ENCODE data around the gene NDUFB7.

Gene NDUFB7

GRCh38 chr19:14611051-14611450, 39.2 kb upstream of the NDUFB7 start:
- Histone ChIP-seq H3K4me2 (ENCODE audit: low read depth, low read length) (no peak overlapping the region), H4K20me1 (ENCODE audit: insufficient read depth, low read length) (no peaks in the 10 kb centered on the region), H3F3A (ENCODE audit: insufficient read depth, low read length) (no peaks in the 10 kb centered on the region), H3K79me2 (ENCODE audit: low read length) (no peaks in the 10 kb centered on the region), H3K27me3 (replicated peaks; ENCODE audit: insufficient read depth, low read length) (peaks cover 35% of the 10 kb centered on the region), H3K9me2 (replicated peaks; ENCODE audit: insufficient read depth, low read length) (no peaks in the 10 kb centered on the region), H3K9ac (ENCODE audit: low read length) (no peak overlapping the region), H3K27ac (ENCODE audit: low read length) (no peak overlapping the region), H3K4me3 (ENCODE audit: low read length) (no peak overlapping the region), H2AFZ (ENCODE audit: low read length) (no peak overlapping the region), H3K36me3 (replicated peaks; ENCODE audit: insufficient read depth, low read length) (no peaks in the 10 kb centered on the region), H3K4me1 (ENCODE audit: low read length) (no peaks in the 10 kb centered on the region), H3K9me3 (replicated peaks; ENCODE audit: insufficient read depth, low read length) (no peaks in the 10 kb centered on the region)
- no peak for DNase-seq
- no peak for TF ChIP-seq EZH2 (optimal IDR thresholded peaks at IDR 0.05; ENCODE audit: low read depth, low read length)

- Histone ChIP-seq H3K4me2 (ENCODE audit: low read depth, low read length) (no peak overlapping the region), H3K27me3 (replicated peaks; ENCODE audit: insufficient read depth, low read length) (peaks cover 61% of the 10 kb centered on the region), H4K20me1 (ENCODE audit: insufficient read depth, low read length) (no peaks in the 10 kb centered on the region), H2AFZ (ENCODE audit: low read length) (no peak overlapping the region), H3K79me2 (ENCODE audit: low read length) (no peaks in the 10 kb centered on the region), H3K9ac (ENCODE audit: low read length) (no peak overlapping the region), H3K36me3 (replicated peaks; ENCODE audit: insufficient read depth, low read length) (no peaks in the 10 kb centered on the region), H3F3A (ENCODE audit: insufficient read depth, low read length) (no peaks in the 10 kb centered on the region), H3K9me2 (replicated peaks; ENCODE audit: insufficient read depth, low read length) (no peaks in the 10 kb centered on the region), H3K9me3 (replicated peaks; ENCODE audit: insufficient read depth, low read length) (no peaks in the 10 kb centered on the region), H3K4me3 (ENCODE audit: low read length) (no peak overlapping the region), H3K27ac (ENCODE audit: low read length) (no peak overlapping the region), H3K4me1 (ENCODE audit: low read length) (no peaks in the 10 kb centered on the region)
- no peak for DNase-seq
- TF ChIP-seq EZH2phosphoT487 (IDR thresholded peaks at IDR 0.05; ENCODE audit: low read length) = no peak
- no peak for TF ChIP-seq EZH2 (optimal IDR thresholded peaks at IDR 0.05; ENCODE audit: low read depth, low read length)
- no peak for TF ChIP-seq CTCF (IDR thresholded peaks at IDR 0.05; ENCODE audit: low read length)
Observed at GRCh38 chr19:14606627-14607026, 34.8 kb upstream of the NDUFB7 start.

- Histone ChIP-seq H3K4me2 (ENCODE audit: low read depth, low read length) (no peak overlapping the region), H3K9ac (ENCODE audit: low read length) (no peak overlapping the region), H3K27ac (ENCODE audit: low read length) (no peak overlapping the region)
Observed at GRCh38 chr19:14603990-14604387, 32.1 kb upstream of the NDUFB7 start.

More at GRCh38 chr19:14603990-14604387, 32.1 kb upstream of the NDUFB7 start:
- Histone ChIP-seq H3K27me3 (replicated peaks; ENCODE audit: insufficient read depth, low read length) (peaks cover 63% of the 10 kb centered on the region), H3K36me3 (replicated peaks; ENCODE audit: insufficient read depth, low read length) (no peaks in the 10 kb centered on the region), H2AFZ (ENCODE audit: low read length) (no peak overlapping the region), H3F3A (ENCODE audit: insufficient read depth, low read length) (no peaks in the 10 kb centered on the region), H3K4me1 (ENCODE audit: low read length) (no peaks in the 10 kb centered on the region), H3K9me3 (replicated peaks; ENCODE audit: insufficient read depth, low read length) (no peaks in the 10 kb centered on the region), H3K4me3 (ENCODE audit: low read length) (no peak overlapping the region), H4K20me1 (ENCODE audit: insufficient read depth, low read length) (no peaks in the 10 kb centered on the region), H3K79me2 (ENCODE audit: low read length) (no peaks in the 10 kb centered on the region), H3K9me2 (replicated peaks; ENCODE audit: insufficient read depth, low read length) (no peaks in the 10 kb centered on the region)
- no peak for DNase-seq
- TF ChIP-seq EZH2phosphoT487 (IDR thresholded peaks at IDR 0.05; ENCODE audit: low read length) = no peak
- no peak for TF ChIP-seq CTCF (IDR thresholded peaks at IDR 0.05; ENCODE audit: low read length)
- no peak for TF ChIP-seq EZH2 (optimal IDR thresholded peaks at IDR 0.05; ENCODE audit: low read depth, low read length)

Data from MM.1S (cell line).